ENCODE measurements around the gene BSG. TPM values are rescaled to one million over a fixed set of nuclear protein-coding genes. Genes with fewer than 3 reads are reported as not detected.

The BSG gene
- total and polyA plus RNA-seq, 10 of the 15 experiments (the other 5 are each of a cell fraction or from before 2014, with no cell fraction given) = 2.8 to 297 (median 199) TPM

DNA sequence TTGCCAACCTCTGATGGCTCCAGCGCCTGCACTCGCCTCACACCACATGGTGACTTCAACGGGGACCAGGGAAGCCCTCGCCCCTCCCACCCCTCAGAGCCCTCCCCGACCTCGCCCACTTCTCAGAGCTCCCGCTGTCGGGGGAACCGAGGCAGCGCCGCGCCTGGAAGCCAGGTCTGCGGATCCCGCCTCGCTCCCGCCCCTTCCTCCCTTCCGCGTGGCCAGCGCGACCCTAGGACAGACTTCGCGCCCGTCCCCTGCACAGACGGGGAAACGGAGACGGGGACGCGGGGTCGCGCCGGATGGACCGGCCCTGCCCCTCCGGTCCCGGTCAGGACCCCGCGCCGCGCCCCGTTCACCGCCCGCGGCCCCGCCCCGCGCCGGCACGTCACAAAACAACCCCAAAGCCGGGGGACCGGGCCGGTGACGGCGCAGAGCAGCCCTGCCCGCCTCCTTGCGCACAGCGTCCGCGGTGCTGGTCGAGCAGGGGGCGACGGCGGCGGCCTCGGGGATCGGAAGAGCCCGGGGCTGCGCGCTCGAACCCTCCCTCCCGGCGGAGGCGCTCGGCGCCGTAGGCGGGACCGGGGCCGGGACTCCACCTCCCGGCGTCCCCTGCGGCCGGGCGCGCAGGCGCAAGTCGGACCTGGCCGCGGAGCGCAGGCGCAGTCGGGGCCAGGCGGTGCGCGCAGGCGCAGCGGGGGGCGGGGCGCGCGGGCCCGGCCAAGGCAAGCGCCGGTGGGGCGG lies 41.2 kb upstream of the BSG start (continued):
- TF ChIP-seq, protein P1, sequence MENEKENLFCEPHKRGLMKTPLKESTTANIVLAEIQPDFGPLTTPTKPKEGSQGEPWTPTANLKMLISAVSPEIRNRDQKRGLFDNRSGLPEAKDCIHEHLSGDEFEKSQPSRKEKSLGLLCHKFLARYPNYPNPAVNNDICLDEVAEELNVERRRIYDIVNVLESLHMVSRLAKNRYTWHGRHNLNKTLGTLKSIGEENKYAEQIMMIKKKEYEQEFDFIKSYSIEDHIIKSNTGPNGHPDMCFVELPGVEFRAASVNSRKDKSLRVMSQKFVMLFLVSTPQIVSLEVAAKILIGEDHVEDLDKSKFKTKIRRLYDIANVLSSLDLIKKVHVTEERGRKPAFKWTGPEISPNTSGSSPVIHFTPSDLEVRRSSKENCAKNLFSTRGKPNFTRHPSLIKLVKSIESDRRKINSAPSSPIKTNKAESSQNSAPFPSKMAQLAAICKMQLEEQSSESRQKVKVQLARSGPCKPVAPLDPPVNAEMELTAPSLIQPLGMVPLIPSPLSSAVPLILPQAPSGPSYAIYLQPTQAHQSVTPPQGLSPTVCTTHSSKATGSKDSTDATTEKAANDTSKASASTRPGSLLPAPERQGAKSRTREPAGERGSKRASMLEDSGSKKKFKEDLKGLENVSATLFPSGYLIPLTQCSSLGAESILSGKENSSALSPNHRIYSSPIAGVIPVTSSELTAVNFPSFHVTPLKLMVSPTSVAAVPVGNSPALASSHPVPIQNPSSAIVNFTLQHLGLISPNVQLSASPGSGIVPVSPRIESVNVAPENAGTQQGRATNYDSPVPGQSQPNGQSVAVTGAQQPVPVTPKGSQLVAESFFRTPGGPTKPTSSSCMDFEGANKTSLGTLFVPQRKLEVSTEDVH (IDR thresholded peaks at IDR 0.05; ENCODE audit: low read depth, partially characterized antibody) = no peak
- TF ChIP-seq, protein P2, sequence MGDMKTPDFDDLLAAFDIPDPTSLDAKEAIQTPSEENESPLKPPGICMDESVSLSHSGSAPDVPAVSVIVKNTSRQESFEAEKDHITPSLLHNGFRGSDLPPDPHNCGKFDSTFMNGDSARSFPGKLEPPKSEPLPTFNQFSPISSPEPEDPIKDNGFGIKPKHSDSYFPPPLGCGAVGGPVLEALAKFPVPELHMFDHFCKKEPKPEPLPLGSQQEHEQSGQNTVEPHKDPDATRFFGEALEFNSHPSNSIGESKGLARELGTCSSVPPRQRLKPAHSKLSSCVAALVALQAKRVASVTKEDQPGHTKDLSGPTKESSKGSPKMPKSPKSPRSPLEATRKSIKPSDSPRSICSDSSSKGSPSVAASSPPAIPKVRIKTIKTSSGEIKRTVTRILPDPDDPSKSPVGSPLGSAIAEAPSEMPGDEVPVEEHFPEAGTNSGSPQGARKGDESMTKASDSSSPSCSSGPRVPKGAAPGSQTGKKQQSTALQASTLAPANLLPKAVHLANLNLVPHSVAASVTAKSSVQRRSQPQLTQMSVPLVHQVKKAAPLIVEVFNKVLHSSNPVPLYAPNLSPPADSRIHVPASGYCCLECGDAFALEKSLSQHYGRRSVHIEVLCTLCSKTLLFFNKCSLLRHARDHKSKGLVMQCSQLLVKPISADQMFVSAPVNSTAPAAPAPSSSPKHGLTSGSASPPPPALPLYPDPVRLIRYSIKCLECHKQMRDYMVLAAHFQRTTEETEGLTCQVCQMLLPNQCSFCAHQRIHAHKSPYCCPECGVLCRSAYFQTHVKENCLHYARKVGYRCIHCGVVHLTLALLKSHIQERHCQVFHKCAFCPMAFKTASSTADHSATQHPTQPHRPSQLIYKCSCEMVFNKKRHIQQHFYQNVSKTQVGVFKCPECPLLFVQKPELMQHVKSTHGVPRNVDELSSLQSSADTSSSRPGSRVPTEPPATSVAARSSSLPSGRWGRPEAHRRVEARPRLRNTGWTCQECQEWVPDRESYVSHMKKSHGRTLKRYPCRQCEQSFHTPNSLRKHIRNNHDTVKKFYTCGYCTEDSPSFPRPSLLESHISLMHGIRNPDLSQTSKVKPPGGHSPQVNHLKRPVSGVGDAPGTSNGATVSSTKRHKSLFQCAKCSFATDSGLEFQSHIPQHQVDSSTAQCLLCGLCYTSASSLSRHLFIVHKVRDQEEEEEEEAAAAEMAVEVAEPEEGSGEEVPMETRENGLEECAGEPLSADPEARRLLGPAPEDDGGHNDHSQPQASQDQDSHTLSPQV (IDR thresholded peaks at IDR 0.05) = no peak
- TF ChIP-seq ZZZ3 (IDR thresholded peaks at IDR 0.05; ENCODE audit: control insufficient read depth, insufficient read length, low read depth) (no peak), ZNF384 (IDR thresholded peaks at IDR 0.05; ENCODE audit: borderline replicate concordance, low read depth, low read length) (no peak), ZSCAN29 (IDR thresholded peaks at IDR 0.05) (no peak), BRCA1 (IDR thresholded peaks at IDR 0.05; ENCODE audit: low read depth, low read length) (no peak), RCOR1 (conservative IDR thresholded peaks at IDR 0.05; ENCODE audit: low read depth, low read length) (no peak), YY1 (IDR thresholded peaks at IDR 0.05; ENCODE audit: low read depth, low read length) (no peak; the same call in 1 of the 2 replicates), JUND (IDR thresholded peaks at IDR 0.05; ENCODE audit: low read depth, low read length) (no peak), FOS (IDR thresholded peaks at IDR 0.05; ENCODE audit: borderline replicate concordance, extremely low read depth, insufficient read length) (no peak), TAF1 (IDR thresholded peaks at IDR 0.05; ENCODE audit: borderline replicate concordance, low read depth, low read length) (peak; percentile 70; the same call in 1 of the 2 replicates), DPF2 (IDR thresholded peaks at IDR 0.05) (peak; percentile 88), NR2C2 (IDR thresholded peaks at IDR 0.05; ENCODE audit: borderline replicate concordance, control insufficient read depth, insufficient read length, low read depth) (no peak), LARP7 (IDR thresholded peaks at IDR 0.05) (peak; percentile 85), TARDBP (IDR thresholded peaks at IDR 0.05; ENCODE audit: borderline replicate concordance) (no peak)
- TF ChIP-seq, protein P3, sequence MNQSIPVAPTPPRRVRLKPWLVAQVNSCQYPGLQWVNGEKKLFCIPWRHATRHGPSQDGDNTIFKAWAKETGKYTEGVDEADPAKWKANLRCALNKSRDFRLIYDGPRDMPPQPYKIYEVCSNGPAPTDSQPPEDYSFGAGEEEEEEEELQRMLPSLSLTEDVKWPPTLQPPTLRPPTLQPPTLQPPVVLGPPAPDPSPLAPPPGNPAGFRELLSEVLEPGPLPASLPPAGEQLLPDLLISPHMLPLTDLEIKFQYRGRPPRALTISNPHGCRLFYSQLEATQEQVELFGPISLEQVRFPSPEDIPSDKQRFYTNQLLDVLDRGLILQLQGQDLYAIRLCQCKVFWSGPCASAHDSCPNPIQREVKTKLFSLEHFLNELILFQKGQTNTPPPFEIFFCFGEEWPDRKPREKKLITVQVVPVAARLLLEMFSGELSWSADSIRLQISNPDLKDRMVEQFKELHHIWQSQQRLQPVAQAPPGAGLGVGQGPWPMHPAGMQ (IDR thresholded peaks at IDR 0.05; ENCODE audit: borderline replicate concordance) = no peak
- TF ChIP-seq, protein P4, sequence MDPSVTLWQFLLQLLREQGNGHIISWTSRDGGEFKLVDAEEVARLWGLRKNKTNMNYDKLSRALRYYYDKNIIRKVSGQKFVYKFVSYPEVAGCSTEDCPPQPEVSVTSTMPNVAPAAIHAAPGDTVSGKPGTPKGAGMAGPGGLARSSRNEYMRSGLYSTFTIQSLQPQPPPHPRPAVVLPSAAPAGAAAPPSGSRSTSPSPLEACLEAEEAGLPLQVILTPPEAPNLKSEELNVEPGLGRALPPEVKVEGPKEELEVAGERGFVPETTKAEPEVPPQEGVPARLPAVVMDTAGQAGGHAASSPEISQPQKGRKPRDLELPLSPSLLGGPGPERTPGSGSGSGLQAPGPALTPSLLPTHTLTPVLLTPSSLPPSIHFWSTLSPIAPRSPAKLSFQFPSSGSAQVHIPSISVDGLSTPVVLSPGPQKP (IDR thresholded peaks at IDR 0.05; ENCODE audit: low read depth, low read length) = no peak
- TF ChIP-seq, protein P5, sequence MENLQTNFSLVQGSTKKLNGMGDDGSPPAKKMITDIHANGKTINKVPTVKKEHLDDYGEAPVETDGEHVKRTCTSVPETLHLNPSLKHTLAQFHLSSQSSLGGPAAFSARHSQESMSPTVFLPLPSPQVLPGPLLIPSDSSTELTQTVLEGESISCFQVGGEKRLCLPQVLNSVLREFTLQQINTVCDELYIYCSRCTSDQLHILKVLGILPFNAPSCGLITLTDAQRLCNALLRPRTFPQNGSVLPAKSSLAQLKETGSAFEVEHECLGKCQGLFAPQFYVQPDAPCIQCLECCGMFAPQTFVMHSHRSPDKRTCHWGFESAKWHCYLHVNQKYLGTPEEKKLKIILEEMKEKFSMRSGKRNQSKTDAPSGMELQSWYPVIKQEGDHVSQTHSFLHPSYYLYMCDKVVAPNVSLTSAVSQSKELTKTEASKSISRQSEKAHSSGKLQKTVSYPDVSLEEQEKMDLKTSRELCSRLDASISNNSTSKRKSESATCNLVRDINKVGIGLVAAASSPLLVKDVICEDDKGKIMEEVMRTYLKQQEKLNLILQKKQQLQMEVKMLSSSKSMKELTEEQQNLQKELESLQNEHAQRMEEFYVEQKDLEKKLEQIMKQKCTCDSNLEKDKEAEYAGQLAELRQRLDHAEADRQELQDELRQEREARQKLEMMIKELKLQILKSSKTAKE (IDR thresholded peaks at IDR 0.05; ENCODE audit: low read depth, poor library complexity, severe bottlenecking) = no peak
